ENCODE data around the gene VGLL4. TPM values are rescaled to one million over a fixed set of nuclear protein-coding genes. Genes with fewer than 3 reads are reported as not detected.
A peak's percentile ranks its signal among the peaks of the same experiment; 100 is the strongest.

Gene VGLL4
- total RNA-seq, 1 experiment from 2014 or later, result 43.0 TPM

DNA sequence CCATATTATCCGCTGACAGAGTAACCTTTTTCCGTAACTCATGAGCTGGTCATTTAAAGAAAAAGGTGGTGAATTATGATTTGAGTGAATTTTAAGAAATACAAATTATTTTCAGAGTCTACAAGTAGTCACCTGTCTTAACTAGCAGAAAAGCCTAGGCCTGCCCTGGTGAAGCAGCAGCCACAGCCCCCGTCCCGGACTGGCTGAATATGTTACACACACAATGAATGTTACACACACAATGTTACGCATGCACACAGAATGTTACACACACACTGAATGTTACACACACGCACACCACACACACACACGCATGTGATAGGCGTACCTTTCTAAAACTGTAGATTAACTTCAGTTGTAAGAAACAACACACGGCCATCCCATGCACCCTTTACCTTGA, 77.8 kb downstream of the VGLL4 start:
- ChIA-PET CTCF (interaction anchor here (1.4 kb wide), 1 partner anchor 85 kb away, joined by 3 read pairs; no protein-coding TSS in a partner anchor), POLR2A (no interaction called here)
- DNase-seq (ENCODE audit: low spot score) (no peak), ATAC-seq (no peak)
- no peak overlapping the region for H3K4me3 Mint-ChIP-seq
- peaks cover 7% of the 10 kb centered on the region; the same call in 1 of the 2 replicates for H3K36me3 Mint-ChIP-seq
- no peaks in the 10 kb centered on the region for H3K9me3 Mint-ChIP-seq
- H3K27me3 Mint-ChIP-seq (ENCODE audit: low read depth), result no peaks in the 10 kb centered on the region
- TF ChIP-seq RORB (CRISPR knock-in tag; IDR thresholded peaks at IDR 0.05), result no peak
- no peak for TF ChIP-seq MYBL2 (CRISPR knock-in tag; IDR thresholded peaks at IDR 0.05)
- TF ChIP-seq, protein P1, sequence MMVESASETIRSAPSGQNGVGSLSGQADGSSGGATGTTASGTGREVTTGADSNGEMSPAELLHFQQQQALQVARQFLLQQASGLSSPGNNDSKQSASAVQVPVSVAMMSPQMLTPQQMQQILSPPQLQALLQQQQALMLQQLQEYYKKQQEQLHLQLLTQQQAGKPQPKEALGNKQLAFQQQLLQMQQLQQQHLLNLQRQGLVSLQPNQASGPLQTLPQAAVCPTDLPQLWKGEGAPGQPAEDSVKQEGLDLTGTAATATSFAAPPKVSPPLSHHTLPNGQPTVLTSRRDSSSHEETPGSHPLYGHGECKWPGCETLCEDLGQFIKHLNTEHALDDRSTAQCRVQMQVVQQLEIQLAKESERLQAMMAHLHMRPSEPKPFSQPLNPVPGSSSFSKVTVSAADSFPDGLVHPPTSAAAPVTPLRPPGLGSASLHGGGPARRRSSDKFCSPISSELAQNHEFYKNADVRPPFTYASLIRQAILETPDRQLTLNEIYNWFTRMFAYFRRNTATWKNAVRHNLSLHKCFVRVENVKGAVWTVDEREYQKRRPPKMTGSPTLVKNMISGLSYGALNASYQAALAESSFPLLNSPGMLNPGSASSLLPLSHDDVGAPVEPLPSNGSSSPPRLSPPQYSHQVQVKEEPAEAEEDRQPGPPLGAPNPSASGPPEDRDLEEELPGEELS (CRISPR knock-in tag; IDR thresholded peaks at IDR 0.05), result no peak
- TF ChIP-seq ELF4 (CRISPR knock-in tag; IDR thresholded peaks at IDR 0.05; ENCODE audit: low read depth), result no peak
- TF ChIP-seq IRF2 (CRISPR knock-in tag; IDR thresholded peaks at IDR 0.05; ENCODE audit: borderline replicate concordance, low read depth), result no peak
- TF ChIP-seq, protein P2, sequence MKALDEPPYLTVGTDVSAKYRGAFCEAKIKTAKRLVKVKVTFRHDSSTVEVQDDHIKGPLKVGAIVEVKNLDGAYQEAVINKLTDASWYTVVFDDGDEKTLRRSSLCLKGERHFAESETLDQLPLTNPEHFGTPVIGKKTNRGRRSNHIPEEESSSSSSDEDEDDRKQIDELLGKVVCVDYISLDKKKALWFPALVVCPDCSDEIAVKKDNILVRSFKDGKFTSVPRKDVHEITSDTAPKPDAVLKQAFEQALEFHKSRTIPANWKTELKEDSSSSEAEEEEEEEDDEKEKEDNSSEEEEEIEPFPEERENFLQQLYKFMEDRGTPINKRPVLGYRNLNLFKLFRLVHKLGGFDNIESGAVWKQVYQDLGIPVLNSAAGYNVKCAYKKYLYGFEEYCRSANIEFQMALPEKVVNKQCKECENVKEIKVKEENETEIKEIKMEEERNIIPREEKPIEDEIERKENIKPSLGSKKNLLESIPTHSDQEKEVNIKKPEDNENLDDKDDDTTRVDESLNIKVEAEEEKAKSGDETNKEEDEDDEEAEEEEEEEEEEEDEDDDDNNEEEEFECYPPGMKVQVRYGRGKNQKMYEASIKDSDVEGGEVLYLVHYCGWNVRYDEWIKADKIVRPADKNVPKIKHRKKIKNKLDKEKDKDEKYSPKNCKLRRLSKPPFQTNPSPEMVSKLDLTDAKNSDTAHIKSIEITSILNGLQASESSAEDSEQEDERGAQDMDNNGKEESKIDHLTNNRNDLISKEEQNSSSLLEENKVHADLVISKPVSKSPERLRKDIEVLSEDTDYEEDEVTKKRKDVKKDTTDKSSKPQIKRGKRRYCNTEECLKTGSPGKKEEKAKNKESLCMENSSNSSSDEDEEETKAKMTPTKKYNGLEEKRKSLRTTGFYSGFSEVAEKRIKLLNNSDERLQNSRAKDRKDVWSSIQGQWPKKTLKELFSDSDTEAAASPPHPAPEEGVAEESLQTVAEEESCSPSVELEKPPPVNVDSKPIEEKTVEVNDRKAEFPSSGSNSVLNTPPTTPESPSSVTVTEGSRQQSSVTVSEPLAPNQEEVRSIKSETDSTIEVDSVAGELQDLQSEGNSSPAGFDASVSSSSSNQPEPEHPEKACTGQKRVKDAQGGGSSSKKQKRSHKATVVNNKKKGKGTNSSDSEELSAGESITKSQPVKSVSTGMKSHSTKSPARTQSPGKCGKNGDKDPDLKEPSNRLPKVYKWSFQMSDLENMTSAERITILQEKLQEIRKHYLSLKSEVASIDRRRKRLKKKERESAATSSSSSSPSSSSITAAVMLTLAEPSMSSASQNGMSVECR (CRISPR knock-in tag; IDR thresholded peaks at IDR 0.05; ENCODE audit: borderline replicate concordance), result no peak
- TF ChIP-seq, protein P3, sequence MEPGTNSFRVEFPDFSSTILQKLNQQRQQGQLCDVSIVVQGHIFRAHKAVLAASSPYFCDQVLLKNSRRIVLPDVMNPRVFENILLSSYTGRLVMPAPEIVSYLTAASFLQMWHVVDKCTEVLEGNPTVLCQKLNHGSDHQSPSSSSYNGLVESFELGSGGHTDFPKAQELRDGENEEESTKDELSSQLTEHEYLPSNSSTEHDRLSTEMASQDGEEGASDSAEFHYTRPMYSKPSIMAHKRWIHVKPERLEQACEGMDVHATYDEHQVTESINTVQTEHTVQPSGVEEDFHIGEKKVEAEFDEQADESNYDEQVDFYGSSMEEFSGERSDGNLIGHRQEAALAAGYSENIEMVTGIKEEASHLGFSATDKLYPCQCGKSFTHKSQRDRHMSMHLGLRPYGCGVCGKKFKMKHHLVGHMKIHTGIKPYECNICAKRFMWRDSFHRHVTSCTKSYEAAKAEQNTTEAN (CRISPR knock-in tag; IDR thresholded peaks at IDR 0.05), result no peak
- TF ChIP-seq, protein P4, sequence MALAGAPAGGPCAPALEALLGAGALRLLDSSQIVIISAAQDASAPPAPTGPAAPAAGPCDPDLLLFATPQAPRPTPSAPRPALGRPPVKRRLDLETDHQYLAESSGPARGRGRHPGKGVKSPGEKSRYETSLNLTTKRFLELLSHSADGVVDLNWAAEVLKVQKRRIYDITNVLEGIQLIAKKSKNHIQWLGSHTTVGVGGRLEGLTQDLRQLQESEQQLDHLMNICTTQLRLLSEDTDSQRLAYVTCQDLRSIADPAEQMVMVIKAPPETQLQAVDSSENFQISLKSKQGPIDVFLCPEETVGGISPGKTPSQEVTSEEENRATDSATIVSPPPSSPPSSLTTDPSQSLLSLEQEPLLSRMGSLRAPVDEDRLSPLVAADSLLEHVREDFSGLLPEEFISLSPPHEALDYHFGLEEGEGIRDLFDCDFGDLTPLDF (CRISPR knock-in tag; IDR thresholded peaks at IDR 0.05), result no peak
- TF ChIP-seq SOX15 (CRISPR knock-in tag; IDR thresholded peaks at IDR 0.05), result no peak
- TF ChIP-seq ZNF671 (CRISPR knock-in tag; IDR thresholded peaks at IDR 0.05), result no peak
- H3K27ac Mint-ChIP-seq, result 0 out of 2 replicates have a peak overlapping the region, but pooled peaks have one; percentile 24
- peaks cover 6% of the 10 kb centered on the region; the same call in 1 of the 2 replicates for H3K4me1 Mint-ChIP-seq

DNA sequence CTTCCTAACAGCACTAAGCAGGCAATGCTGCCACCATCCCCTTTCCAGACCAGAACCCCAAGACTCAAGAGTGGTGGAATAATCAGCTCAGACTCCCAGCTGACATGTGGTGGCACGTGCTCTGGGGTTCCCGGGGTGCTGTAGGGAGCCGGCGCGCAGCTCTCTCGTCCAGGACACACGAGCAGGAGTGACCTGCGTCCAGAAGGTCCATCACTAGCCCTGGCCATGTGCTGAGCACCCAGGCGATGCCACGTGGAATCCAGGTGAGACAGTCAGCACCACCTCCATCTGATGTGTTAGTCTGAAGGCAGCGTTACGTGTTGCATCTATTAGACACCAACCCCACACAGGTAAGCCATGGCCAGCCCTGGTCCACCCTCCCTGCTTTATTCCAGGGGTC, 78.2 kb downstream of the VGLL4 start:
- H3K36me3 Mint-ChIP-seq, result peaks cover 7% of the 10 kb centered on the region; the same call in 1 of the 2 replicates
- CTCF ChIA-PET, result no interaction called here
- H3K9me3 Mint-ChIP-seq, result no peaks in the 10 kb centered on the region
- ATAC-seq (no peak), DNase-seq (ENCODE audit: low spot score) (no peak)
- no peak overlapping the region for H3K4me3 Mint-ChIP-seq
- POLR2A ChIA-PET, result interaction anchor here (0.5 kb wide), 1 partner anchor 32 kb away, joined by 5 read pairs; no protein-coding TSS in a partner anchor
- peak overlapping the region; percentile 3; the same call in 1 of the 2 replicates for H3K27ac Mint-ChIP-seq
- H3K27me3 Mint-ChIP-seq (ENCODE audit: low read depth), result no peaks in the 10 kb centered on the region
- peaks cover 6% of the 10 kb centered on the region; the same call in 1 of the 2 replicates for H3K4me1 Mint-ChIP-seq
- TF ChIP-seq, protein P5, sequence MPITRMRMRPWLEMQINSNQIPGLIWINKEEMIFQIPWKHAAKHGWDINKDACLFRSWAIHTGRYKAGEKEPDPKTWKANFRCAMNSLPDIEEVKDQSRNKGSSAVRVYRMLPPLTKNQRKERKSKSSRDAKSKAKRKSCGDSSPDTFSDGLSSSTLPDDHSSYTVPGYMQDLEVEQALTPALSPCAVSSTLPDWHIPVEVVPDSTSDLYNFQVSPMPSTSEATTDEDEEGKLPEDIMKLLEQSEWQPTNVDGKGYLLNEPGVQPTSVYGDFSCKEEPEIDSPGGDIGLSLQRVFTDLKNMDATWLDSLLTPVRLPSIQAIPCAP (CRISPR knock-in tag; IDR thresholded peaks at IDR 0.05), result no peak
- no peak for TF ChIP-seq HMGA2 (CRISPR knock-in tag; IDR thresholded peaks at IDR 0.05)
- TF ChIP-seq FOXP1 (CRISPR knock-in tag; IDR thresholded peaks at IDR 0.05; ENCODE audit: borderline replicate concordance), result no peak
- no peak for TF ChIP-seq OVOL2 (CRISPR knock-in tag; IDR thresholded peaks at IDR 0.05; ENCODE audit: borderline replicate concordance)
- TF ChIP-seq ESRRA (CRISPR knock-in tag; IDR thresholded peaks at IDR 0.05; ENCODE audit: borderline replicate concordance), result no peak
- TF ChIP-seq, protein P6, sequence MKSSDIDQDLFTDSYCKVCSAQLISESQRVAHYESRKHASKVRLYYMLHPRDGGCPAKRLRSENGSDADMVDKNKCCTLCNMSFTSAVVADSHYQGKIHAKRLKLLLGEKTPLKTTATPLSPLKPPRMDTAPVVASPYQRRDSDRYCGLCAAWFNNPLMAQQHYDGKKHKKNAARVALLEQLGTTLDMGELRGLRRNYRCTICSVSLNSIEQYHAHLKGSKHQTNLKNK (CRISPR knock-in tag; IDR thresholded peaks at IDR 0.05), result no peak
- no peak for TF ChIP-seq CREM (CRISPR knock-in tag; IDR thresholded peaks at IDR 0.05)
- TF ChIP-seq, protein P7, sequence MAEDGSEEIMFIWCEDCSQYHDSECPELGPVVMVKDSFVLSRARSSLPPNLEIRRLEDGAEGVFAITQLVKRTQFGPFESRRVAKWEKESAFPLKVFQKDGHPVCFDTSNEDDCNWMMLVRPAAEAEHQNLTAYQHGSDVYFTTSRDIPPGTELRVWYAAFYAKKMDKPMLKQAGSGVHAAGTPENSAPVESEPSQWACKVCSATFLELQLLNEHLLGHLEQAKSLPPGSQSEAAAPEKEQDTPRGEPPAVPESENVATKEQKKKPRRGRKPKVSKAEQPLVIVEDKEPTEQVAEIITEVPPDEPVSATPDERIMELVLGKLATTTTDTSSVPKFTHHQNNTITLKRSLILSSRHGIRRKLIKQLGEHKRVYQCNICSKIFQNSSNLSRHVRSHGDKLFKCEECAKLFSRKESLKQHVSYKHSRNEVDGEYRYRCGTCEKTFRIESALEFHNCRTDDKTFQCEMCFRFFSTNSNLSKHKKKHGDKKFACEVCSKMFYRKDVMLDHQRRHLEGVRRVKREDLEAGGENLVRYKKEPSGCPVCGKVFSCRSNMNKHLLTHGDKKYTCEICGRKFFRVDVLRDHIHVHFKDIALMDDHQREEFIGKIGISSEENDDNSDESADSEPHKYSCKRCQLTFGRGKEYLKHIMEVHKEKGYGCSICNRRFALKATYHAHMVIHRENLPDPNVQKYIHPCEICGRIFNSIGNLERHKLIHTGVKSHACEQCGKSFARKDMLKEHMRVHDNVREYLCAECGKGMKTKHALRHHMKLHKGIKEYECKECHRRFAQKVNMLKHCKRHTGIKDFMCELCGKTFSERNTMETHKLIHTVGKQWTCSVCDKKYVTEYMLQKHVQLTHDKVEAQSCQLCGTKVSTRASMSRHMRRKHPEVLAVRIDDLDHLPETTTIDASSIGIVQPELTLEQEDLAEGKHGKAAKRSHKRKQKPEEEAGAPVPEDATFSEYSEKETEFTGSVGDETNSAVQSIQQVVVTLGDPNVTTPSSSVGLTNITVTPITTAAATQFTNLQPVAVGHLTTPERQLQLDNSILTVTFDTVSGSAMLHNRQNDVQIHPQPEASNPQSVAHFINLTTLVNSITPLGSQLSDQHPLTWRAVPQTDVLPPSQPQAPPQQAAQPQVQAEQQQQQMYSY (CRISPR knock-in tag; IDR thresholded peaks at IDR 0.05), result no peak
- TF ChIP-seq NFE2L1 (CRISPR knock-in tag; IDR thresholded peaks at IDR 0.05), result no peak
- no peak for TF ChIP-seq ETV6 (CRISPR knock-in tag; IDR thresholded peaks at IDR 0.05)
- TF ChIP-seq, protein P8, sequence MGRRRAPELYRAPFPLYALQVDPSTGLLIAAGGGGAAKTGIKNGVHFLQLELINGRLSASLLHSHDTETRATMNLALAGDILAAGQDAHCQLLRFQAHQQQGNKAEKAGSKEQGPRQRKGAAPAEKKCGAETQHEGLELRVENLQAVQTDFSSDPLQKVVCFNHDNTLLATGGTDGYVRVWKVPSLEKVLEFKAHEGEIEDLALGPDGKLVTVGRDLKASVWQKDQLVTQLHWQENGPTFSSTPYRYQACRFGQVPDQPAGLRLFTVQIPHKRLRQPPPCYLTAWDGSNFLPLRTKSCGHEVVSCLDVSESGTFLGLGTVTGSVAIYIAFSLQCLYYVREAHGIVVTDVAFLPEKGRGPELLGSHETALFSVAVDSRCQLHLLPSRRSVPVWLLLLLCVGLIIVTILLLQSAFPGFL (CRISPR knock-in tag; IDR thresholded peaks at IDR 0.05; ENCODE audit: borderline replicate concordance), result no peak

Data from WTC11 (cell line).